HG03095 (cell line): ENCODE measurements around the gene RIMS3.
A peak's percentile ranks its signal among the peaks of the same experiment; 100 is the strongest.

ENCODE experiments used
- ATAC-seq: cut with Tn5 transposase; IDR thresholded peaks from one replicate; pipeline ENCODE4 v1.9.1; 2021; ENCODE audit warnings: moderate library complexity; ENCODE audit not compliant: unreplicated experiment

RIMS3 gene

DNA sequence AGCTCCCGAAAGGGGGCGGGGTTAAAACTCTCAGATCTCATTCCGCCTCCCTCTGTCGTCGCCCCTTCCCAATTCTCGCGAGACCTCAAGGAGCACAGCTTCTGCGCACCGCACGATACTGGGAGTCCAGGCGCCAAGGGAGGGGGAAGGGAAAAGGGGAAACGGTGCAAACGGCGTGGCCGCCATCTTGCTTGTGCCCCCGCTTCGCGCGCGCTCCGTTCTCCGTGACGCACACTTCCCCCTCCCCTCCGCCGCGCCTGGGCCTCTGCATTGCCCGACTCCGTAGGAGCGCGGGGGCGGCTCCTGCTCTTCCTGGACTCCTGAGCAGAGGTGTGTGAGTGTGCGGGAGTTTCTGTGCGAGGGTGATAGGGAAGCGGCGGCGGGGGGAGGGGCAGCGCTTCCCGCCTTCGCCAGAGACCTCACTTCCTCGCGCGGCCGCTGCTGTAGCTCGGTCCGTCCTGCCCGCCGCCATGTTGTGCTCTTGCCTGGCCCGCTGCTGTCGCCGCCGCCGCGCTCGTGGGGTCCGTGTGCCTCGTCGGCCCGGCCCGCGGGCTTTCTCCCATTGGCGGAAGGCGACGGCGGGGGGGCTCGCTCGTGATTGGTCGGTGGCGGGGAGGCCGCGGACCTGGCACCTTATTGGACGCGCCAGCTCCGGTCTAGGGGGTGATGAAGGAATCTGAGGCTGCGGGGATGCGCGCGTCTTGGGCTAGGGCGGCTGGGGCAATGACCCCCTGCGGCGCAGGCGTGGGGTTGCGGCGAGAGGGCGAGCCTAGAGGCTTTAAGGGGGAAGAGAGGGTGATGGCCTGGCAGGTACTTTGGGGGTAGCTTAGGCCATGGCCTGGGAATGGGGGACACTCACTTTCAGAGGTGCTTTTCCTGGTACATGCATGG, 26.3 kb upstream of the RIMS3 start, which contains the start of gene NFYC:
TSS of gene NFYC (plus strand) at position 167 of the 891 bp plus-strand sequence. CDS start 47,140 bp downstream, outside the sequence.
- peak; percentile 70 for ATAC-seq

- no peak for ATAC-seq
Observed at GRCh38 chr1:40690771-40691537, 25.5 kb upstream of the RIMS3 start.

DNA sequence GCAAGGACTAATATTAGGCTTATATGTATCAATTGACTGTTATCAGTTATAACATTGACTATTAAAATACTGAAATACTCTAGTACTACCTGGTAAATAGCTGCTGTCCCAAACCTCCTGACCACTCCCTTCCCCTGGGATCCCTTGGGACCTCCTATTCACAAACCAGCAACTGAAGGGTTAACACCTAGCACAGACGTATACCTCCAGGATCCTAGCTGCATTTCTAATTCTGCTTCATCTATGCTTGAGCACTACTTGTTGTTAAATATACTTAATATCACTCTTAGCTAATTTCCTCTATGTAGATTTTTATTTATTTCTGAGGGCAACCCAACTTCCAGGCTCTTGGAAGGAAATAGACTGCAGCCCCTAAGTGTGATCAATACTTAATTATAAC, 24.3 kb upstream of the RIMS3 start:
- ATAC-seq: no peak

- ATAC-seq: no peak
Observed at GRCh38 chr1:40687661-40688060, 22.2 kb upstream of the RIMS3 start.

GRCh38 chr1:40687059-40687458, 21.6 kb upstream of the RIMS3 start:
- ATAC-seq: no peak

GRCh38 chr1:40684669-40685068, 19.2 kb upstream of the RIMS3 start:
- no peak for ATAC-seq

- ATAC-seq: no peak
Observed at GRCh38 chr1:40679165-40679953, 13.9 kb upstream of the RIMS3 start.

DNA sequence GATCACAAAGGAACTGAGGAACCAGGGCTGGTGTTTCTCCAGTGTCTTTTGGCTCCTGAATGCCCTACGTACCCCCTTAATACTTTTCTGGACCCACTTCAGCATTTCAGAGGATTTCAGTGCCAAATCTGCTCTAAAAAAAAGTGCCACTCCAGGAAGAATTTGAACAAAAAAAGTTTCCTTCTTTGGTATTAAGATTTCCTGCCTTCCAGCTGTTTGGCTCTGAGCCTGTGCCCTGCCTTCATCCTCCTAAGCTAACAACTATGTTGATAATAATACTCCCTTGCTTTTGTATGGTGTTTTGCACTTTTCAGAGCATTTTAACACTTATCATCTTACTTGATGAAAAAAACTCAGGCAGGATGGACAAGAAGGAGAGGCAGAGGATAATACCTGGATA, 11.0 kb upstream of the RIMS3 start:
- ATAC-seq: no peak

GRCh38 chr1:40673452-40673851, 8.0 kb upstream of the RIMS3 start:
- no peak for ATAC-seq

- ATAC-seq: no peak
Observed at GRCh38 chr1:40668769-40669525, 3.5 kb upstream of the RIMS3 start.

DNA sequence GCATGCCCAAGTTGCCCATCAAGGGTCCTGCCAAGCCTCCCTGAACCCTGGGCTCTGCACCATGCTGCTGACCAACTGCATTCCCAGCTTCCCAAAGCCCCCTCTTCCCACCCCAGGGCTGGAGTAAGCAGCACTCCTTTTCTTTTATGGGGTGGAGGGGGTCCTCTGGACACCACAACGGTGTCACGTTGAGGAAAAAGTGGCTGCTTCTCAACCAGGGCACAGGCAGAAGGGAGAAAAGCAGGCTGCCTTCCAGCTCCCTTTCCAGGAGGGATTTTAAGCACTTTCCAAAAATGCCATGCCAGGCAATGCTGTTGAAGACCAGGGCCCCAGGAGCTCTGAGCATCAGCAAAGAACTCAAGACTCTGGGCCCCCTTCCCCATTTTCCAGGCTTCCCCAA, 691 bp downstream of the RIMS3 start:
- ATAC-seq: no peak

DNA sequence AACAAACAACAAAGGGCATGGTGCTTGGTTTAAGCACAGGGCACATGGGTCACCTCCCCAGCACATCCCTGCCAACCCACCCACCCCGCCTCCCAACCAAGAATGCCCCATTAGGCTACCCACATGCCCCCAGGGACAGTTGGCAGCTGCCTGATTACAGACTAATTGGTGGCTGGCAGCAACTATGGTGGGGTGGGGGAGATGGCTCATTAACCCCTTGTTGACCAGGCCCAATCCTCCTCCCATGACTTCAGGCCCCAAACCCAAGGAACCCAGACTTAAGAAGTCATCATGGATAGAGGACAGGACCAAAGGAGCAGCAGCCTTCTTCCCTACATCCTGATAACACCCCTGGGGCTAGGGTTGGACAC, 1.3 kb downstream of the RIMS3 start:
- ATAC-seq: no peak

DNA sequence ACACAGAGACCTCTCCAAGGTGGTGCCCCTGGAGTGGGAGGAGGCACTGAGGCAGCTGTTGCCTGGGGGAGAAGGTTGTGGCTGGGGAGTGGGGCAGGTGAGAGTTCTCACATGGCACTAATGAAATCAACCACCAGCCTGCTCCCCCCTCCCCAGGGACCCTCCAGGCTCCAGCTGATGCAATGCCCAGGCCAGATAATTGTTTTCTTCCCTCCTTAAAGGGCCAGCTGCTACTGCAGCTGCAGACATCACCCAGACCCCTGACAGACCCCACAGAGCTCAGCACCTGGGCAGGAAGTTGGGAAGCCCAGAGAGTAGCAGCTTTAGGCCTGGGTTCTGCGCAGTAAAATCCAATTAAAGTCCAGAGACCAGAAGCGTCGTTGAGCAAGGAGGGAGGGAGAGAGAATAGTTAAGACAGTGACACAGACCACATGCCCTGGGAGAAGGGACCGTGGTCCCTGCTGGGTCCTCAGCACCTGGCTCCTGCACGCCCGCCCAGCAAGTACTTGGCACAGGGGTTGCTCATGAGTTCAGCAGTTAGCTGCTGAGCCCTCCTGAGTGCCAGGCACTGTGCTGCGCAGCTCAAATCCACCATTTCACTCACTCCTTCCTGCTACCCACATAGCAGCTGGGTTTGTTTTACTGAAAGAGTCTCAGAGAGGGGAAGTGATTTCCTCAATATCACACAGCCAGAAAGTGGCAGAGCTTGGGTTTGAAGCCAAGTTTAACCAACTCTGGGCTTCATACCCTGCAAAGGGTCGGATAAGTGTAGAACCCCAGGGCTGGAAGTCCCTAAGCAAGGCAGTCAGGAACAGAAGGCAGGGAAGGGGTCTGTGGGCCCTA, 1.9 kb downstream of the RIMS3 start:
- ATAC-seq: no peak

DNA sequence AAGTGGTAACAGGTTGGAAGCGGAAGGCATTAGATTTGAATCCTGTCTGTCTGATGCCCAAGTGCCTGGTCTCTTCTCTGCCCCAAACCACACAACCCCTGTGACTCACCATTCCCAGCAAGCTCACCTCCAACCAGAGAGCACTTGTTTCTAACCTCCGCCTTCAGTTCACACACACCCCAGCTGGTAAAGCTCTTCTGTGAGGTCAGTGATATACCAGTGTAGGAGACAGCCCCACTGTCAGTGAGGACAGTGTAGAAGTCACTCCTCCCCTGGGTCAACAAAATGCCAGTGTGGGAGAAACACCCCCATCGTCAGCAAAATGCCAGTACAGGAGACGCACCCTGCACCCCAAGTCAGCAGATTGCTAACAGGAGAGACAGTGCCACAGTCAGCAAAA, 2.6 kb downstream of the RIMS3 start:
- ATAC-seq: no peak

- no peak for ATAC-seq
Observed at GRCh38 chr1:40662151-40662550, 3.3 kb downstream of the RIMS3 start.

DNA sequence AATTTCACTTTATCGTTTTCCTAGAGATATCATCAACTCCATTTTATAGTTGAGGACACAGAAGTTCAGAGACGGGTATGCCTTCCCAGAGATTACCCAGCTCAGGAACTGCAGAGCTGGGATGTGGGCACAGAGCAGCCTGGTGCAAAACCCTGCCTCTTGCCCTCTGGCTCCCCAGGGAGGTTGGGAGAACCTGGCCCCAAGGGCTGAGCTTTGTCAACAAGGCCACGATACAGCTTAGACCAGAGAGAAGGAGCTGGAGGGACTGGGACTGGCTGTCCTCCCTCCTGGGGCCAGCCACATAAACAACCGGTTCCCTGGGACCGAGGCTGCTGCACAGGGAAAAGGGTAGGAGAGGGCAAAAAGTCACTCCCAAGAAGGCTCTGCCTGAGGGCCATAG, 3.8 kb downstream of the RIMS3 start:
- ATAC-seq: no peak

DNA sequence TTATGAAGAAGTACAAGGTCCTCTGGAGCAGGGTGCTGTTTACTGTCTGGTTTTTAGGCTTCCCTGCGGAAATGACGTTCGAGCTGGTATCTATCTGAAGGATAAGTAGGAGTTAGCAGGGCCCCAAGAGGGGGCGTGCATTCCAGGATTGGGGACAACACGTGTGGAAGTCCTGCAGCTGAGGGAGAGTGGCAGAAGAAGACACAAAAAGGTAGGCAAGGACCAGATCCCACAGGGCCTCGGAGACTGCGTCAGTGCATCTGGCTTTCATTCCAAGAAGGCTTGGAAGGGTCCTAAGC, 5.9 kb downstream of the RIMS3 start:
- no peak for ATAC-seq

DNA sequence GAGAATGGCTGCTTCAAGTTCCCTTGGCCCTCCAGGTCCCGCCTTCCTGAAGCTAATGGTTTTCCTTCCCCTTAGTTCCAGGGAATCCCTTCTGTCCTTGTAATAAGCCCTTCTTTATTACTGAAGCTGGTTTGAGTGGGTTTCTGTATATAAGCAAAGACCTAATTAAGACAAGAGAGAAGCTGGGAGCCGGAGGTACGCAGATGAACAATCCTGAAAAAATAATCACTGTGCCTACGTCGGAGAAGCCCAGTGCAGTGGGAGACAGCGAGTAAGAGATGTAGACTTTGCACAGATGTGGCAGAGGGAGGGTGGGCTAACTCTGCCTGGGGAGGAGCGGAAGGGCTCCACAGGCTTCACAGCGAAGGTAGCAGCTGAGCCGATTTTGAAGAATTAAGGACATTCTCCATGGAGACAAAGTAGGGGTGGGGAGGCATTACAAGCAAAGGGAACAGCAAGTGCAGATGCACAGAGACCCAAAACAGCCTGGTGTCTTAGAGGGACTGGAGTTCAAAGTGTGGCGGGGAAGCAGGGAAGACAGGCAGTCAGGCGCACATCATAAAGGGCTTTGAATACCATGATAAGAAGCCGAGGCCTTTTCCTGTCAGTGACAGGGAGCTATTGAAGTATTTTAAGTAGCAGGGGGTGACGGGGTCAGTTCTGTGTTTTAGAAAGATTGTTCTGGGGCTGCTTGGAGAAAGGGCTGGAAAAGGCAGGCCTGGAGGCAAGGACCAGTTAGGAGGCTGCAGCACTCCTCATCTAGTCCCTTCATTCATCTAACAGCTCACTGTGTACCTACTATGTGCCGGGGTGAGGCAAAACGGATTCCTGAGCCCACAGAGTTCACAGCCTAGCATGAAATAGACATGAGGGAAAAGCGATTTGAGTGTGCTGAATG, 6.5 kb downstream of the RIMS3 start:
- ATAC-seq: no peak

DNA sequence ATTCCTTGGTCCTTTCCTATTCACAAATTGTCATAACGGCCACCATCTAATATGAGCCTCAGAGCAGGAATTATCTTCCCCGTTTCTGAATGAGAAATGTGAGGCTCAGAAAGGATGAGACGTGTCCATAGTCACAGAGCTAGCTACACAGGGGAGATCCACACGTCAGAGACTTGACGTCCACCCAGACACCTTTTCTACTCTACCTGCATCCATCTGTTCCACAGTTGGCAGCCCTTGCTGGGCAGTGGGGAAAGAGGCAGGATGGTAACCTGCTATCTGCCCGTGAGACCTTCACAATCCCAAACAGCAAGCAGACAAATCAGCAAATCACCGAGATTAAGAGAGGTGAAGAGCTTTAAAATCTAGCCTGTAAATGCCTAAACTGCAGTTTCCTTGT, 8.4 kb downstream of the RIMS3 start:
- no peak for ATAC-seq
